Cardiac muscle cell (in vitro differentiated cells and primary cell): ENCODE results near the gene AGPAT4. TPM values are rescaled to one million over a fixed set of nuclear protein-coding genes. Genes with fewer than 3 reads are reported as not detected.

Source experiments
- DNase-seq, 2 donors: peaks; one replicate each; pipeline versions ENCODE4 v3.0.0 to v3.0.0-alpha.2; 2010 to 2017; ENCODE audit warnings: low read depth in 1 of 2, low spot score in 1 of 2
- H3K27ac ChIP-seq: fragments of 200-600 bp; sonication (generic); 2 replicates; pipeline ENCODE4 v1.5.1; 2016
- H3K27me3 ChIP-seq: fragments of 200-600 bp; sonication (generic); 2 replicates; pipeline ENCODE4 v1.6.0; 2016; ENCODE audit warnings: control low read depth
- H3K36me3 ChIP-seq: fragments of 200-600 bp; sonication (generic); 2 replicates; pipeline ENCODE4 v1.5.1; 2016; ENCODE audit warnings: control low read depth
- H3K4me1 ChIP-seq: fragments of 200-600 bp; sonication (generic); 2 replicates; pipeline ENCODE4 v1.8.1; 2017; ENCODE audit warnings: low read depth, mild to moderate bottlenecking, mixed run types
- H3K4me3 ChIP-seq: fragments of 200-600 bp; sonication (generic); 2 replicates; pipeline ENCODE4 v1.5.1; 2016; ENCODE audit warnings: mild to moderate bottlenecking
- H3K9me3 ChIP-seq: fragments of 200-600 bp; sonication (generic); 2 replicates; pipeline ENCODE4 v1.5.1; 2017; ENCODE audit warnings: low read depth, mild to moderate bottlenecking, control low read depth
- CTCF ChIP-seq: IDR thresholded peaks from 2 replicates; pipeline ENCODE4 v1.5.1; 2012; ENCODE audit warnings: low read depth, mild to moderate bottlenecking, low read length
- polyA plus RNA-seq: library from polyadenylated mRNA; unstranded; fragments of >200 nt; fragmentation: Nextera tagmentation; extraction: Ambion mirVana; gene quantifications from 2 replicates; pipeline ENCODE4 v1.2.1, GENCODE V29; 2016
- total RNA-seq: library from RNA; depleted of rRNA; stranded (reverse); fragments of >200 nt; gene quantifications from 2 replicates; pipeline ENCODE4 v1.2.3, GENCODE V29; 2016

The AGPAT4 gene
- total and polyA plus RNA-seq, 2 experiments from 2014 or later = 13.9 to 17.7 TPM

DNA sequence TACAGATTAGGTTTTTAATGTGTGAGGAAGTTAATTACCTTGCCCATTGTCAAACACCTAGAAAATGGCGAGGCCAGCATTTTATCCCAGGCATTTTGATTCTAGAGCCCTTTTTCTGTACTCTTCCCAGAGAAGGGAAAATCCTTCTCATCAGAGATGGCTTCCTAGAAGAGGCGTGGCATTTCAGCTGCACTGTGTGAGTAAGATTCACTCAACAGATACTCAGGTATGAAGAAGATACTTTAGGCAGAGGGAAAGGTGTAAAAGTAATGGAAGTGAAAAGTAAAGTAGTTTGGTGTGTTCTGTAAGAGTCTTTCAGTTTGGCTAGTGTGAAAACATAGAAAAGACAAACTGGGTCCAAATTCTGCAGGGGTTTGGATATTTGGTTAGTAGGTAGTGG lies 168.5 kb downstream of the AGPAT4 start:
- Histone ChIP-seq H3K36me3 (peaks cover 59% of the 10 kb centered on the region), H3K4me3 (no peak overlapping the region), H3K9me3 (no peaks in the 10 kb centered on the region), H3K27me3 (no peaks in the 10 kb centered on the region), H3K4me1 (no peaks in the 10 kb centered on the region), H3K27ac (no peak overlapping the region)
- no peak for TF ChIP-seq CTCF
- DNase-seq = no peak

DNA sequence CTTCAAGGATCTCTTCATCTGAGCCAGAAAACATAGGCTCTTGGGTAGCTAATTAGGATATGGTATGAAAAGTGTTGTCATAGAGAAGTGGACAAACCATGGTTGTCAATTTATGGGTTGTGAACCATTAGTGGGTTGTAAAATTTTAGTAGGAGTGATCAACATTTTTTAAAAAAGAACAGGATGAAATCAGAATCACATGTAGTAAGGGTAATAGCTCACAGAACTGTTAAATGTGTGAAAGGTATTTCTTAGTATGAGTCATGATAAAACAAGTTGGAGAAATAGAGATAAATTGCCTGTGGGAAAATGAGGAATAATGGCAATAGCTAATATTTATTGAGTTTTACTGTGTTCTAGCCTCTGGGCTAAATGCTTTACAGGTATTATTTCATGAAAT lies 168.9 kb downstream of the AGPAT4 start:
- peaks cover 57% of the 10 kb centered on the region for H3K36me3 ChIP-seq
- no peak for TF ChIP-seq CTCF
- no peak overlapping the region for H3K4me3 ChIP-seq
- no peak for DNase-seq
- H3K4me1 ChIP-seq = no peaks in the 10 kb centered on the region
- H3K27ac ChIP-seq = no peak overlapping the region
- no peaks in the 10 kb centered on the region for H3K9me3 ChIP-seq
- H3K27me3 ChIP-seq = no peaks in the 10 kb centered on the region

DNA sequence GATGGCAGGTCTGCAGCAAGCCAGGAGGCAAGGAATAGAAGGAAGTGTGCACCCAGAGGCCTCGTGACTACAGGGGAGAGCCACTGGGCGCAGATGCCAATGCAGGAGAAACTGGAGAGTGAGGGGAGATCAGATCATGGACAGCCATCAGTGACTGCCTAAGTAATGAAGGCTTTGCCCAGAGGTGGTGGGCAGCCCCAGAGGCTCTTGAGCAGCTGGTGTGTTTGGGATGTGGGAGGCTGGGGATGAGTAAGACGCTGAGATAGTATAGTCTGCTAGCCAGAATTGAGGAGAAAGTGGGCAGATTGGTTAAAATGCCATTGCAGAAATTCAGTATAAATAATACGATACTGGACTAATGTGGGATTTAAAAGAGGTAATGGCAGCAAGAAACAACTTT lies 170.4 kb downstream of the AGPAT4 start:
- no peak for DNase-seq
- Histone ChIP-seq H3K27ac (no peak overlapping the region), H3K36me3 (peaks cover 51% of the 10 kb centered on the region), H3K4me3 (no peak overlapping the region), H3K27me3 (no peaks in the 10 kb centered on the region), H3K4me1 (no peaks in the 10 kb centered on the region), H3K9me3 (no peaks in the 10 kb centered on the region)
- TF ChIP-seq CTCF = no peak

GRCh38 chr6:161101517-161101916 lies 172.3 kb downstream of the AGPAT4 start:
- peak; percentile 20 for TF ChIP-seq CTCF
- Histone ChIP-seq H3K4me3 (no peak overlapping the region), H3K9me3 (no peaks in the 10 kb centered on the region), H3K27me3 (no peaks in the 10 kb centered on the region), H3K36me3 (peaks cover 35% of the 10 kb centered on the region), H3K4me1 (no peaks in the 10 kb centered on the region), H3K27ac (no peak overlapping the region)
- DNase-seq = peak in 1 of 2 donors; percentile 43

DNA sequence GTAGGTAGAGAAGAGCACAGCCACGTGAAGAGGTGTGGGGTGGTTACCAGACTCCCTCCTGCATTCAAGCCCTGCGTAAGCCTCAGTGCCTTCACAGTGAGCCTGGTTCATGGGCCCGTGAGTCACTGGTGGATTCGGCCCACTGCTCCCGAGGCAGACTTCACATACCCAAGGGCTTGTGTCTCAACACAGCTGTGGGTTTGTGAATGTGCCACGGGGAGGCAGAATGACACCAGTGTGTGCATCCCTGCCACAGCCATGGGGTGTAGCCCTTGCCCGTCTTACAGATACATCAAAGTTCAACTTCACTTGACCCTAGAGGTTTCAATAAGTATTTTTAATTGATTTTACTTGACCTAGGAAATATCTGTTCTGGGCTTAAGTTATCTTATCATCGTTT lies 173.8 kb downstream of the AGPAT4 start:
- no peaks in the 10 kb centered on the region for H3K27me3 ChIP-seq
- H3K4me3 ChIP-seq = no peak overlapping the region
- peaks cover 29% of the 10 kb centered on the region for H3K36me3 ChIP-seq
- H3K9me3 ChIP-seq = no peaks in the 10 kb centered on the region
- H3K4me1 ChIP-seq = no peaks in the 10 kb centered on the region
- no peak for DNase-seq
- H3K27ac ChIP-seq = no peak overlapping the region
- TF ChIP-seq CTCF = no peak

DNA sequence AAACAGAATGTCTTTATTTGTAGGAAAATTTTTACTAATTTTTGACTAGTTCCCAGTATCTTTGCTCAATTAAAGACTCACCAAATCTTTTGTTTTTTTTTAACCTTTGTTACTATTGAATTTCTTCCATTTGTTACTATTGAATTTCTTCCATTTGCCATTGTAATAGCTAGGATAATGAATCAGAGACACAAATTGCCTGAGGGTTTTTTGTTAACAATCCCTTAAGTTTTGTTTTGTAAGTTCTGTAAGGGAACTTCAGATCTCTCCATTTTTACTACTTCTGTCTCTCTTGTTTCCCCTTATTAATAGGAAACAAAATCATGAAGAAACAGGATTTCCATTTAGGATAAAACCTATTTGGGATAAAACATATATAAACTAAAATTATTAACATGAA lies 177.9 kb downstream of the AGPAT4 start:
- H3K4me3 ChIP-seq = no peak overlapping the region
- H3K36me3 ChIP-seq = peaks cover 41% of the 10 kb centered on the region
- DNase-seq = no peak
- H3K27me3 ChIP-seq = no peaks in the 10 kb centered on the region
- no peaks in the 10 kb centered on the region for H3K4me1 ChIP-seq
- no peaks in the 10 kb centered on the region for H3K9me3 ChIP-seq
- H3K27ac ChIP-seq = no peak overlapping the region
- no peak for TF ChIP-seq CTCF
